A549 treated with RU486 at 1 μM for 4 hours (cell line): ENCODE data around the gene MMP26. TPM values are rescaled to one million over a fixed set of nuclear protein-coding genes. Genes with fewer than 3 reads are reported as not detected.

Source experiments
- total RNA-seq: library from RNA; stranded (reverse); fragments of 200-300 nt; extraction: Qiagen RNA extraction; gene quantifications from 5 replicates; pipeline ENCODE4 v1.2.3, GENCODE V29; 2022; ENCODE audit warnings: low read depth

Gene MMP26
- total RNA-seq = not detected in 5 replicates

DNA sequence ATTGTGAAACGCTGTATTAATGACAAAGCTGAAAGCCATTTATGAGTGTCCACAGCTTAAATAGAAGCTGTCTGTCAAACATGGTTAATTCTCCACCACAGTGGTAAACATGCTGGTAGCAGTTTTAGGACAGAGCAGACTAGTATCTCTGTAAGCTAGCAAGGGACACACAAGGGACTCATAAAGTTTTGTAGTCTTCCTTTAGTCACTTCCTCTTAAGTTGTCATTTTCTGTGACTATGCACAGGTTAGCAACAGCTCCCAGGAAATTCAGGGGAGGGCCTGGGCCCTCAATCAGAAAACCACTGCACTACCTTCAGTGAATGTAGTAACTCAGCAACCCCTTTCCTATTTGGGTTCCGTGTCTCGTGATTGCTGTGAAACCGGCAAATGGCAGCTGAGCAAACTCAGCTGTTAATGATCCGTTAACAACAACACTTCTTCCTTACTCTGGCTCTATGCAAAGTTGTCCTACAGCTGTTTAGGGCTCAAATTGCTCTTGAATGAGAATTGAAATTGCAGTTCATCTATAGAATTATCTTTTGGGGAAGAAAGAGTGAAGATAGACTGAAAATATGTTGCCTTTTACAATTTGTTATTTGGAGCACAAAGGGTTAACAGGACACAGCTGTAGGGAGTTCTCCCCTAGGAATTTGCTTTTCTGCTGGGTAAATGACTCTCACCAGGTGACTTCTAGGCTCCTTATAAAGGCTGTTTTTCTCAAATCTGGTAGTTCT, at the start of gene MMP26:
TSS of gene MMP26 (plus strand) at position 731 of the 736 bp plus-strand sequence.

DNA sequence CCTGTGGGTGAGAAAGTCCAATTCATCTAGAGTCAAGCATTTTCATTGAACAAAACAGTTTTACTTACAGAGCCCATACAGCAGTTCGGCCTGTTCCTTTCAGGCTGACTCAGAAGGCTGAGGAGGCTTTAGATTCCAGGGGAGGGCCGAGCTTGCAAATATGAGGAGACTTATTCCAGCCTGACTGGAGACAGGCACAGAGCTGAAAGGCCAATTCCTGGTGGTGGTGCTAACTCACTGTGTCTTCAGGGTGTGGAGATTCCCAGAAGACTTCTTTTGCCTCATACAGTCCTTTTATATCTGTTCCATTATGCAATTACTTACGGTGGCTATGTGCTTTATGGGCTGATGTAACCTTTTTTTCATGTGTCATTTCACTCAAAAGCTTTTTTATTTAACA, 7.0 kb upstream of the MMP26 start, which contains the start of gene OR51E2:
TSS of gene OR51E2 (minus strand) at position 269 of the 400 bp plus-strand sequence. CDS start 15,142 bp downstream, outside the sequence.

Other genes with a start within 250 kb of the MMP26 start
- gene OR52K1, start 222.1 kb upstream of the MMP26 start, total RNA-seq = not detected in 5 replicates
- not detected in 5 replicates for gene OR52M1, start 159.6 kb upstream of the MMP26 start, total RNA-seq
- gene OR52I2, start 123.0 kb upstream of the MMP26 start, total RNA-seq = not detected in 5 replicates
- not detected in 5 replicates for gene OR52I1, start 110.7 kb upstream of the MMP26 start, total RNA-seq
- 6.9 to 10.7 TPM (median 9.2 TPM) in 5 replicates for gene TRIM68, start 96.6 kb upstream of the MMP26 start, total RNA-seq
- gene OR51D1, start 67.3 kb upstream of the MMP26 start, total RNA-seq = not detected in 5 replicates
- not detected in 5 replicates for gene OR51E1, start 60.8 kb upstream of the MMP26 start, total RNA-seq
- not detected in 5 replicates for gene OR51E2, start 6.9 kb upstream of the MMP26 start, total RNA-seq
- not detected in 5 replicates for gene OR51F1, start 65.2 kb downstream of the MMP26 start, total RNA-seq
- gene OR52R1, start 99.6 kb downstream of the MMP26 start, total RNA-seq = not detected in 5 replicates
- not detected in 5 replicates for gene OR51F2, start 116.5 kb downstream of the MMP26 start, total RNA-seq
- not detected in 5 replicates for gene OR51S1, start 144.4 kb downstream of the MMP26 start, total RNA-seq
- not detected in 5 replicates for gene OR51T1, start 177.1 kb downstream of the MMP26 start, total RNA-seq
- not detected in 5 replicates for gene OR51A7, start 199.0 kb downstream of the MMP26 start, total RNA-seq
- not detected in 5 replicates for gene OR51G2, start 214.6 kb downstream of the MMP26 start, total RNA-seq
- not detected in 5 replicates for gene OR51G1, start 219.6 kb downstream of the MMP26 start, total RNA-seq
- not detected in 5 replicates for gene OR51A4, start 242.8 kb downstream of the MMP26 start, total RNA-seq